GM21825 (cell line): ENCODE measurements around the gene ANOS1.

Source experiments
- ATAC-seq: cut with Tn5 transposase; IDR thresholded peaks from one replicate; pipeline ENCODE4 v1.9.1; 2021; ENCODE audit warnings: mild to moderate bottlenecking, moderate library complexity; ENCODE audit not compliant: unreplicated experiment

The ANOS1 gene

GRCh38 chrX:8721536-8721935 is 10.4 kb downstream of the ANOS1 start:
- ATAC-seq = no peak

- ATAC-seq = no peak
These were observed 11.8 kb downstream of the ANOS1 start for GRCh38 chrX:8720136-8720535.

- no peak for ATAC-seq
These were observed 14.6 kb downstream of the ANOS1 start for GRCh38 chrX:8717354-8717753.

GRCh38 chrX:8714164-8714563 is 17.8 kb downstream of the ANOS1 start:
- ATAC-seq = no peak

- no peak for ATAC-seq
These were observed 20.5 kb downstream of the ANOS1 start for GRCh38 chrX:8711401-8711800.

DNA sequence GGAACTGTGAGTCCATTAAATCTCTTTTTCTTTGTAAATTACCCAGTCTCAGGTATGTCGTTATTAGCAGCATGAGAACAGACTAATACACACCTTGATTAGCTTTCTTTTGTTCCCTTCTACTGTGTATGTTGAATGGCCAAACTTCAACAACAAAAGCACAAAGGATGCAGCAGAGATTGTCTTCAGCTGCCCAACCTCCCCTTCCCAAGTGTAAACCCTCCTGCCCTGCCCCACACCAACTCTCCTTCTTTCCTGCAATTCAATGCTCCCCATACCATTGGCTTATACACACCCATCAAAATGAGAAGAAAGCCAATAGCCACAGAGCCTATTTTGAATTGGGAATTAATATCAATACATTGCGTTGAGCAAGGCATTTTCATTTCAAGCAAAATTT is 27.8 kb downstream of the ANOS1 start:
- no peak for ATAC-seq

DNA sequence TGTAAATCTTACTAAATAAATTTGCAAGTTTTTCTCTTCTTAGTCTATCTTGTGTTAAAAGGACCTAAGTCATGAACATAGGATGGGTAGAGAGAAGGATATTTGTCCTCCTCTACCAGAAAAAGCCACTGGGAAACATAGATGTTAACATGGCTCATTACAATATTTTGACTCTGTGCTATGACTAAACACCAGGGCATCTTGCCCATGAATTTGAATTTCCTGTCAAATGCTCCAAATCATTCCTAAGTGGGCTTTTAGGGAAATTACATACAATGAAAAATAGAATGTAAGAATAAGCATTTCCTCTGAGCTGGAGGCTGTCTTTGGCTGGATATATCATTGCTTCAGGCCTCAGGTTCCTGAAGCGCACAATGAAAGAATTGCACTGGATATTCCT is 39.1 kb downstream of the ANOS1 start:
- ATAC-seq = no peak

DNA sequence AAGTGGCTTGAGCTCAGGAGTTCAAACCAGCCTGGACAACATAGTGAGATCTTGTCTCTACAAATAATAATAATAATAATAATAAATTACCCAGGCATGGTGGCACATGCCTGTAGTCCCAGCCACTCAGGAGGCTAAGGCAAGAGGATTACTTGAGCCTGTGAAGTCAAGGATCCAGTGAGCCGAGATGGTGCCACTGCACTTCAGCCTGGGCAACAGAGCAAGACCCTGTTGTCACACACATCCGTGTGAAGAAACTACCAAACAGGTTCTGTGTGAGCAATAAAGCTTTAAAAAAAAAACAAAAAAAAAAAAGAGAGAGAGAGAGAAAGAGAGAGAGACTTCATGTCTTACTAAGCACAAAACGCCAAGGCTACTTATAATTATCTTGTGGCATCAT is 42.5 kb downstream of the ANOS1 start:
- ATAC-seq = no peak

DNA sequence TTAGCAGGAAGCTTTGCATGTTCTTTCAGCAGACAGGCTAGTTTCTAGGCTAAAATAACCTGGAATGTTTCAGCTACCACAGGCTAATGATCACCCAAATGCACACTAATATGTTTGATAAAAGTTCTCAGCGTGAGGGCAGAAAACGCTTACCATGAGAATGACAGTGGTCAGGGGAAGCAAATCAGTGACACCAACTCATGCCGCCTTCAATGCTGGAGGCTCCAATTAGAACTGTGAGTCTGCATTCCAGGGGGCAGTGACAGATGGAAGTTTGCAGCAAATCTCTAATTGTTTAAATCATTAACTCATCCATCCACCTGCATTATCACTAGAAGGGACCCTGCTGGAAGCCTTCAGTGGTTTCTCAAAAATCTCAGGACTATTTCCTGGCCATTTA is 43.2 kb downstream of the ANOS1 start:
- no peak for ATAC-seq

- no peak for ATAC-seq
These were observed 47.6 kb downstream of the ANOS1 start for GRCh38 chrX:8684201-8684965.

- ATAC-seq = no peak
These were observed 48.2 kb downstream of the ANOS1 start for GRCh38 chrX:8683687-8684086.

GRCh38 chrX:8679550-8679949 is 52.4 kb downstream of the ANOS1 start:
- ATAC-seq = no peak

- no peak for ATAC-seq
These were observed 56.8 kb downstream of the ANOS1 start for GRCh38 chrX:8675006-8675630.

- ATAC-seq = no peak
These were observed 58.7 kb downstream of the ANOS1 start for GRCh38 chrX:8673201-8673600.

- no peak for ATAC-seq
These were observed 59.8 kb downstream of the ANOS1 start for GRCh38 chrX:8672176-8672575.

DNA sequence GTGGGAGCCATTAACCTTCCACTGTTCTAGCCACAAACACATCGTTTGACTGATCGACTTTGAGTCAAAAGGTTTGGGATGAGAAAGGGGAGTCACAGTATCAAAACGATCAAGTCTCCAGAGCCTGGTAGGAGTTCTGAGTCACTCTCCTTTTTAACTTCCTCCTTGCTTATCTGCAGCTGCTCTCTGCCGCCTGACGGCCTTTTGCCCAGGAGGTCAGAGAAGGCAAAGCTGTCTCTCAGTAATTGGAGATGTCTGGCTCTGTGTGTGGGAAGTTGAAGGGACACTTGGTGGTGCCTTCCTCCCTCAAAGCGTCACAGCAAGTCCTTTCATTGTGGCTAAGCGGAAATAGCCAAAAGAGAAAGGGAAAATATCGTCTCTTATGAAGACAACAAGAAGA is 63.1 kb downstream of the ANOS1 start:
- ATAC-seq = no peak

GRCh38 chrX:8663325-8663724 is 68.6 kb downstream of the ANOS1 start:
- no peak for ATAC-seq

DNA sequence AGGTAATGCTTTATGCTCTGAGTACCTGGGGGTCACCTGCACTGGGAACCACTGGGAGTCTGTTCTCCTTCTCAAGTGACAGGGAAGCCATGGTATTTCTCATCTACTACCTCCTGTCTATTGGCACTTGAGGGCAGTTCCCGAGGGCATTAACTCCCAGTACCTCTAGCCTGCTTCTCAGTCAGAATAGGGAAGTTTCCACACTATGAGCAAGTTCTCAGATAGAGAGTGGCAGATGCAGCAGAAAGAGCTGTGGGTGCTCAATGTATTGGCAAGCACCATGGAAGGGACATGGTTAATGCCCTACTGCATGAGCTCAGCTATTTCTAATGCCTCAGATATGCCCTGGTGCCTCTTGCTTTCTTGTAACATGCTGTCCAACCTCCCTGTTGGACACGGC is 74.1 kb downstream of the ANOS1 start:
- no peak for ATAC-seq

GRCh38 chrX:8653956-8654355 is 78.0 kb downstream of the ANOS1 start:
- no peak for ATAC-seq

DNA sequence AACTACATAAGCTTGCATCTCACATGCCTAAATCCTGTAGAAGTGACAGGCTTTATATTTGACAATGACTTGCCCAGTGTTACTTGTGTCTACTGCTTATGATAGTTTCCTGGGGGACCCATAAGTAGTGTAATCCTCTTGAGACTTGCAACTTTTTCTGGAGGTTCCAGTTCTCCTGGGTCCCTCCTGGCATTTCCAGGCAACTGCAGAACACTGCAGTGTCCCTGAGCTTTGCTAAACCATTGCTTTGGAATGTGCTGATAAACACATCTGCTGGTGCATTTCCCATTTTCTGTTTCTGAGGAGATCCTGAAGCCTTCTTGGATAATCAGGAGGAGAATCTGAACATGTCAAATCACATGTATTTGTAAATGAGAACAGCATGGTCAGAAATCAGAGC is 82.0 kb downstream of the ANOS1 start:
- ATAC-seq = no peak

DNA sequence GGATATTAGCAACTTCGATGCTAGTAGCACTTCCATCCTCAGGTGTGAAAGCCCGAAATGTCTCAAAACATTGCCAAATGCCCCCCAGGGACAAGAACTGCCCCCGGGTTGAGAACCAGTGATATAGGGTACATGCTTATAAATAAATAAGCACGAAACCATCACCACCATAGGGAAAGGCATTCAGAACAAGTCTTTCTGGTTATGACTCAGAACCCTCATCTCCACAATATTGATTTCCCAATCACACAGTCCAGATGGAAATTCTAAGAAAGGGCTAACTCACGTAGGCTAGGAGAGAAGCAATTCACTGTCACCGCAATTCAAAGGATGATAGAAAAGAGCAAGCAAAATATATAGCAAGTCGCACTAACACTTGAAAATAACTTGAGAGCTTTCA is 84.8 kb downstream of the ANOS1 start:
- ATAC-seq = no peak

DNA sequence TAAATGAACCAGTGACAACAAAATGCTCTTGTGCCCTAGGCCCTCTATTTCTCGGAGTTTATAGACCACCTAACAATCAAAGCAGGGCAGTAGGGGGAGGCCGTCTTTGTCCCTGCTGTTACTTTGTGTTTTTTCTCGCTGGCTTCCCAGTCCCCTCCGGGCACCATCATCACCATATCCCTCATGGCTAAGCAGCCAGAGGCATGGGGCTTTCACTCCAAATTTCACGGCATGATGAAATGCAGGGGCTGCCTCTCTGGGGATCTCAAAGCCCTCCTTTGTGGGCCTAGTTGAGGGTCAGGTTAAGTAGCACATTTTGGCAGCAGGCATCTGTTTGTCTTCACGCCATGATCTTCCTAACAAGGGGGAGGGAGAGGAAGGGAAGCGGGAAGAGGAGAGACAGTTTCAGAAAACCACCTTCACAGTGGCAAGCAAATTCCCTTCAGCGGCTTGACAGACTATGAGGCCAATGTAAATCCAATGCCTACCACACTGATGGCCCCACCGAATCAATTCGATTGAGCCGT is 91.9 kb downstream of the ANOS1 start:
- ATAC-seq = no peak

DNA sequence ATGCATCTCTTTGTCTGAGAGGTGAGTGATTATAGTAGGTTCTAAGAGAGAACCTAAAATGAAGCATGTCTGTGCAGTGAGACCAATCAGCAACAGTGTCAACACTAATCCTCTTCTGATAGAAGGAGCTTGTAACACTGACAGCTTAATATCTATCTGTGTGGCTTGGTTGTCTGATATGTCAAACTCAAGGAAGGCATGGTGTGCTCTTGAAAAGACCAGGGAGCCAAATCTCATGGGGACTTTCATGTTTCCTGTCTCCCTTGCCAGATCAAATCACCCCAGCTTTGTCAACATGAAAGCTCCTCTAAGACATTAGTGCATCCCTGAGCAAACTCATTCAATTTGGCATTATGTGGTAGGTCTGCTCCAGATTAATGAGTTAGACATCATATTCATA is 95.4 kb downstream of the ANOS1 start:
- ATAC-seq = no peak
